ENCODE results near the gene RABGAP1.

The RABGAP1 gene

DNA sequence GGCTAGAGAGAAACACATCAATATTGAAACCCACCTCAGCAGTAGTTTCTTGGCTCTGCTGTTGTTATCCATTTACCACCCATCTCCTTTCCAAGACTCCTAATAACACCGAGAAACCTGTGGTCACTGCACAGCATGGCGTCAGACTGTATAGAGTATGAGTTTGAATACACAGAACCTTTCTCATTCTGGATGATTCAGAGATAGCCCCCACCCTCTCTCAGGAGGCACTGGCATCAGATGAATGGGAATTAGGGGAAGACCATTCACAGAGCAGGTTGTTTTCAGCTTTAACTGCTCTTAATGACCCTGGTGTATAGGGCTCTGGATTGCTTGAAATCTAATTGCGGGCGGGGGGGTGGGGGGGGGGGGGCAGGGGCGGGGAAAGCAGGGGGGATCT, 179.3 kb downstream of the RABGAP1 start:
- no peak for DNase-seq (ENCODE audit: low read depth)
- TF ChIP-seq, protein P1, sequence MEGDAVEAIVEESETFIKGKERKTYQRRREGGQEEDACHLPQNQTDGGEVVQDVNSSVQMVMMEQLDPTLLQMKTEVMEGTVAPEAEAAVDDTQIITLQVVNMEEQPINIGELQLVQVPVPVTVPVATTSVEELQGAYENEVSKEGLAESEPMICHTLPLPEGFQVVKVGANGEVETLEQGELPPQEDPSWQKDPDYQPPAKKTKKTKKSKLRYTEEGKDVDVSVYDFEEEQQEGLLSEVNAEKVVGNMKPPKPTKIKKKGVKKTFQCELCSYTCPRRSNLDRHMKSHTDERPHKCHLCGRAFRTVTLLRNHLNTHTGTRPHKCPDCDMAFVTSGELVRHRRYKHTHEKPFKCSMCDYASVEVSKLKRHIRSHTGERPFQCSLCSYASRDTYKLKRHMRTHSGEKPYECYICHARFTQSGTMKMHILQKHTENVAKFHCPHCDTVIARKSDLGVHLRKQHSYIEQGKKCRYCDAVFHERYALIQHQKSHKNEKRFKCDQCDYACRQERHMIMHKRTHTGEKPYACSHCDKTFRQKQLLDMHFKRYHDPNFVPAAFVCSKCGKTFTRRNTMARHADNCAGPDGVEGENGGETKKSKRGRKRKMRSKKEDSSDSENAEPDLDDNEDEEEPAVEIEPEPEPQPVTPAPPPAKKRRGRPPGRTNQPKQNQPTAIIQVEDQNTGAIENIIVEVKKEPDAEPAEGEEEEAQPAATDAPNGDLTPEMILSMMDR (IDR thresholded peaks at IDR 0.05; ENCODE audit: insufficient read depth, low read depth, low read length, missing control alignments) = no peak
- H3K4me3 ChIP-seq (ENCODE audit: low read length) = no peak overlapping the region

DNA sequence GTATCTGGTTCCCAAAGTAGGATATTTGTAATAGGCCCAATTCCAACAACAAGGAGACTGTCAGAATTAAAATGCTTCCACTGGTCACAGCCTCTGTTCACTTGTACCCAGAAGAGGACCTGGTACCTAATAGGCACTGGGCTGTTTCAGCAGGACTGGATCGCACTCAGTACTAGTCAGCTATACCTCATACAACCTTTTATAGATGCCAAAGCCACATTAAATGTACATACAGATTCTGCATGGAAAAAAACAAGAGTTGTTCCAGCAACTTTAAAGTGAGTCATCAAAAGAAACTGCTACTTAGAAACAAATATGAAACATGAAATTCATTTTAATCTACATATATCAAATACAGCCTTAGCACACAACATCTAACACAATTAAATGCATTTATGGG, 180.1 kb downstream of the RABGAP1 start:
- TF ChIP-seq, protein P1 (IDR thresholded peaks at IDR 0.05; ENCODE audit: insufficient read depth, low read depth, low read length, missing control alignments) = no peak
- H3K4me3 ChIP-seq (ENCODE audit: low read length) = no peak overlapping the region
- DNase-seq (ENCODE audit: low read depth) = no peak

DNA sequence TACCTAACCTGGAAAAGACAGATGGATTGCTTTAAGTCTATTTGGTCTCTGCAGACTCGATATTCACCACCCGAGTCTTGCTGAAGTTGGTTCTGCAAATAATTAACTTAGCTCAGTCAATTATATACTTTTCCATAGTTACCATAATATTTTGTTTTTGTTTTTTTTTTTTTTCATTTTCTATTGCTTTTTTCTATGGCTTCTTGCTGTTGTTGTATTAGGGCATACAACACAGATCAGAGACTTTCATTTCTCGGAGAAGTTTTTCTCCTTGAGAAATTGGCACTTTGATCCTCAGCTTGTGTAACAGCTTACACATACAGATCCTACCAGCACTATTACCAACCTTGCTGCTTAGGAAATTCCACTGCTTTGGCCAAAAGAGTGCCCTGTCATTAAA, 180.6 kb downstream of the RABGAP1 start:
- H3K4me3 ChIP-seq (ENCODE audit: low read length) = no peak overlapping the region
- TF ChIP-seq, protein P1 (IDR thresholded peaks at IDR 0.05; ENCODE audit: insufficient read depth, low read depth, low read length, missing control alignments) = no peak
- DNase-seq (ENCODE audit: low read depth) = no peak

DNA sequence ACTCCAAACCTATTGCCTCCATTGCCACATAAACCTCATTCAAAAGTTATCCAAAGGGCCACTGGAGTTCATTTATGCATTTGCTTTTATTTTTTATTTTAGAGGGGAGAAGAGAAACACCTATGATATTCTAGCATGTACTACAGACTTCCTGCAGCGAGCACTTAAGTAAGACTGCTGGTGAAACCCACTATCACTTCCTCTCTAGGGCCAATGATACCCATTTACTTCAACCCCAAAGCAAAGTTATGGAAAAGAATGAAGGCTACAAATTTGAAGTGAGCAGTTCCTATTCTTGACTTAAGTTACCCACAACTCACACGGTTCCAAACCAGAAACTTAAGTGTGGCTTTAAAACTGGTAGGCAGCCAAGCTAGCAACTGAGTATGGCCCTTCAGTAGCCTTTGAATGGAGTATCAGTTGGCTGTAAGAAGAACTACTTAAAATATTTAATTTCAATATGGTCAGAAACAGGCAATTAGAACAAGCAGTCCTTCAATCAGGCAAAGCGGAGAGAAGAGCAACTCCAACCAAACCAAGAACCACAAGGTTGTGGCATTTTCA, 186.8 kb downstream of the RABGAP1 start:
- H3K4me3 ChIP-seq (ENCODE audit: low read length) = no peak overlapping the region
- TF ChIP-seq, protein P1 (IDR thresholded peaks at IDR 0.05; ENCODE audit: insufficient read depth, low read depth, low read length, missing control alignments) = no peak
- DNase-seq (ENCODE audit: low read depth) = no peak

DNA sequence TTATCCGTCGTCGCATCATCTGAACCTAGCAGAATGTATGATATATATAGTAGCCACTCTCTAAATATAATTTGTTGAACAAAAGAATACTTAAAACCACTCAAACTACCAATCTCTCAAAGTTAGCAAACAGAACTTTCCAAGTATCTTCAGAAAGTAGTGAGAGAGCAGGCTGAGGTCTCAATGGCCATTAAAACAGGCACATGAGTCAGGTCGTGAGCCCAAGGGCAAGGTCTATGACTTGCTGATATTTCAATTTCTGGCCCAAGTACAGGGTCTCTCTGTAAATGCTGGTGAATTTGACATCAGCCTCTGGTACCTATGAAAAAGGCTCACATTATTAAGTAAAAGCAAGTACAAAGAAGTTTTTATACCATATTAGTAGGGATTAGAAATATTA, 187.8 kb downstream of the RABGAP1 start:
- no peak for DNase-seq (ENCODE audit: low read depth)
- TF ChIP-seq, protein P1 (IDR thresholded peaks at IDR 0.05; ENCODE audit: insufficient read depth, low read depth, low read length, missing control alignments) = no peak
- H3K4me3 ChIP-seq (ENCODE audit: low read length) = no peak overlapping the region

DNA sequence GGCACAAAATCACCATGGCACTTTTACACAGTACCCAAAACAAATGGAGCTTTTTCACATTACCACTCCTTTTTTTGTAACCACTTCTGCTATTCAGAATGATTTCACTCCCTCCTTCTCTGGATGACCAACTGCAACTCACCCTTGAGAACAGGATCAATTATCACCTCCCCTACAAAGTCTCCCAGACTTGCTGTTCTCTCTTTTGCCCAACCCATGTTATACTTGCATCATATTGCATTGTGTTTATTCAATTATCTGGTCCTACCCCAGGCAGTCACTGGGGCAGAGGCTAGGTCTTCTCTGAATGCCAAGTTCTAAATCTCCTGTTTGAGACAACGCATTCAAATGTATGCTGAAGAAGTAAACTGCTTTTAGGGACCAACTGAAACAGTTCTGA, 188.6 kb downstream of the RABGAP1 start:
- TF ChIP-seq, protein P1 (IDR thresholded peaks at IDR 0.05; ENCODE audit: insufficient read depth, low read depth, low read length, missing control alignments) = no peak
- no peak overlapping the region for H3K4me3 ChIP-seq (ENCODE audit: low read length)
- DNase-seq (ENCODE audit: low read depth) = no peak

DNA sequence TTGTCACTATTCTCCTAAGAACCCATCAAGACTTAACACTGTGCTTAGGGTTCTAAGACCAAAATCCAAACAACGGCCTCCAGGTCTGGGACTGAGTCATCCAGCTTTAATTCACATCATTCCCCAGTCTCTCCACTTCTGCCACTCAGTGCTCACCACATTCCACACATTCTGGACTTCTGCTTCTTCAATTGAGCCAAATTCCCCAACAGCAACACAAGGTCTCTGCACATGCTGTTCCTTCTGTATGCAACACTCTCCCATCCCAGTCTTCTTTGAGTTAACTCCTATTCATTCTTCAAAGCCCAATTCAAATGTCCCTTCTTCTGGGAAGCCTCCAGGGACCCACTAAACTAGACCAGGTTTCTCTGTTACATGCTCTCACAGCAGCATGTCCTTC, 190.4 kb downstream of the RABGAP1 start:
- TF ChIP-seq, protein P1 (IDR thresholded peaks at IDR 0.05; ENCODE audit: insufficient read depth, low read depth, low read length, missing control alignments) = no peak
- DNase-seq (ENCODE audit: low read depth) = peak; percentile 35
- H3K4me3 ChIP-seq (ENCODE audit: low read length) = no peak overlapping the region

All from epithelial cell of esophagus (primary cell).